ENCODE data around the gene RHBDF2.

DNA sequence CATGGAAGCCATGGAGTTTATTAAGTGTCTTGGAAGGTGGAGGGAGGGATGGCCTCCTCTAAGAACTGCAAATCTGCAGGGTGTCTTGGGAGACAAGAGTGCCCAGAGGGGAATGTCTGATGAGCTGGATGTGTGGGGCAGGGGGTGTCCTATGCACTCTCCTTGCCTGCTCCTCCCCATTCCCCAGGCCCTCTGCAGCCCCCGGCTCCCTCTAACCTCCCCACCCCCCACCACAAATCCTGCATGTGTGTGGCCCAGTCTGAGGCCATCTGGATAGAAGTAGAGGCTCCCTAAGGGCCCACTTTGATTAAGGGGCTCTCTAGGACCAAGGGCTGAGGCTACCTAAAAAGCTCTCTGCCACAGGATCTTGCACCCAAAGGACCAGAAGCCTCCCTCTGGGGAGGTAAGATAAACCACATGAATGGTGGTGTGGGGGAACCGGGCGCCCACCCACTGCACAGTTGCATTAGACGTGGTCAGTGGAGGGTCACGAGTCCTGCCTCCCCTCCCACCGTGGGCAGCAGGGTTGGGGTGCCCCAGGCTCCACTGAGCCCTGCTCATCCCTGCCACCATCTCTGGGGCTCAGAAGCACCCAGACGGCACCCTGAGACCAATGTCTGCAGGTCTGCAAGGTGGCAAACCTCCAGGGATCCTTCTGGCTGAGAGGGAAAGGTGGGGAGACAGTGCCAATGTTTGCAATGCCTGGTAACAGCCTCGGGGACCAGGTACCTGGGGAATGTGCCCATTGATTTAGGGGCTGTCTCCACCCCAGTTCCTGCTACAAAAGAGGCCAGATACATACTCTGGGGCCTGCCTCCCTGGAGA is 33.2 kb downstream of the RHBDF2 start:
- TF ChIP-seq, protein P1, sequence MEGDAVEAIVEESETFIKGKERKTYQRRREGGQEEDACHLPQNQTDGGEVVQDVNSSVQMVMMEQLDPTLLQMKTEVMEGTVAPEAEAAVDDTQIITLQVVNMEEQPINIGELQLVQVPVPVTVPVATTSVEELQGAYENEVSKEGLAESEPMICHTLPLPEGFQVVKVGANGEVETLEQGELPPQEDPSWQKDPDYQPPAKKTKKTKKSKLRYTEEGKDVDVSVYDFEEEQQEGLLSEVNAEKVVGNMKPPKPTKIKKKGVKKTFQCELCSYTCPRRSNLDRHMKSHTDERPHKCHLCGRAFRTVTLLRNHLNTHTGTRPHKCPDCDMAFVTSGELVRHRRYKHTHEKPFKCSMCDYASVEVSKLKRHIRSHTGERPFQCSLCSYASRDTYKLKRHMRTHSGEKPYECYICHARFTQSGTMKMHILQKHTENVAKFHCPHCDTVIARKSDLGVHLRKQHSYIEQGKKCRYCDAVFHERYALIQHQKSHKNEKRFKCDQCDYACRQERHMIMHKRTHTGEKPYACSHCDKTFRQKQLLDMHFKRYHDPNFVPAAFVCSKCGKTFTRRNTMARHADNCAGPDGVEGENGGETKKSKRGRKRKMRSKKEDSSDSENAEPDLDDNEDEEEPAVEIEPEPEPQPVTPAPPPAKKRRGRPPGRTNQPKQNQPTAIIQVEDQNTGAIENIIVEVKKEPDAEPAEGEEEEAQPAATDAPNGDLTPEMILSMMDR (IDR thresholded peaks at IDR 0.05; ENCODE audit: poor library complexity): no peak
- no peak for TF ChIP-seq EZH2phosphoT487 (IDR thresholded peaks at IDR 0.05; ENCODE audit: low read depth, severe bottlenecking, unreplicated experiment)
